Stomach smooth muscle (tissue), 2 donors: Measurements from ENCODE around the gene PLAAT4.
"Not testable (repeated sequence)": the region's sequence is repeated elsewhere in the genome, so short reads cannot be mapped to it uniquely, and the experiment has no call there.

Experiments
- H3K27ac ChIP-seq: one replicate; pipeline ENCODE4 v1.7.0; 2013; ENCODE audit warnings: mild to moderate bottlenecking, low read length, inconsistent platforms
- H3K27me3 ChIP-seq, 2 donors: one replicate each; pipeline ENCODE4 v1.7.0; 2013; ENCODE audit warnings: low read length in 2 of 2; ENCODE audit not compliant: insufficient read depth in 2 of 2, control insufficient read depth in 1 of 2
- H3K36me3 ChIP-seq, 2 donors: one replicate each; pipeline ENCODE4 v1.7.0; 2013; ENCODE audit warnings: low read length in 2 of 2; ENCODE audit not compliant: control insufficient read depth in 2 of 2, insufficient read depth in 2 of 2
- H3K4me1 ChIP-seq: one replicate; pipeline ENCODE4 v1.7.0; 2013; ENCODE audit warnings: low read length; ENCODE audit not compliant: control insufficient read depth, insufficient read depth
- H3K4me3 ChIP-seq, 2 donors: one replicate each; pipeline ENCODE4 v1.7.0; 2013; ENCODE audit warnings: low read length in 2 of 2
- H3K9ac ChIP-seq, 2 donors: one replicate each; pipeline ENCODE4 v1.7.0; 2013; ENCODE audit warnings: low read length in 2 of 2, mild to moderate bottlenecking in 1 of 2
- H3K9me3 ChIP-seq, 2 donors: one replicate each; pipeline ENCODE4 v1.7.0; 2013; ENCODE audit warnings: low read length in 2 of 2; ENCODE audit not compliant: control insufficient read depth in 2 of 2
- donor health status: healthy.
- donor health status: Pancreatic carcinoma.

The PLAAT4 gene

GRCh38 chr11:63572026-63572688 lies 35.5 kb downstream of the PLAAT4 start:
- Histone ChIP-seq H3K9me3 (no peaks in the 10 kb centered on the region), H3K36me3 (no peaks in the 10 kb centered on the region), H3K9ac (no peak overlapping the region), H3K27ac (no peak overlapping the region), H3K4me3 (no peak overlapping the region), H3K27me3 (no peaks in the 10 kb centered on the region), H3K4me1 (peaks cover 20% of the 10 kb centered on the region)

- H3K27ac ChIP-seq: peak overlapping the region; percentile 74
- H3K36me3 ChIP-seq: no peaks in the 10 kb centered on the region
- H3K4me1 ChIP-seq: peaks cover 20% of the 10 kb centered on the region
- H3K4me3 ChIP-seq: peak overlapping the region; percentile 64 to 68
- H3K9me3 ChIP-seq: no peaks in the 10 kb centered on the region
- H3K9ac ChIP-seq: peak overlapping the region; percentile 36 to 47
- H3K27me3 ChIP-seq: no peaks in the 10 kb centered on the region
Observed at GRCh38 chr11:63573881-63574855, 37.6 kb downstream of the PLAAT4 start.

GRCh38 chr11:63574856-63575602 lies 38.4 kb downstream of the PLAAT4 start:
- peak overlapping the region; percentile 36 to 47 for H3K9ac ChIP-seq
- peak overlapping the region; percentile 74 for H3K27ac ChIP-seq
- peak overlapping the region; percentile 64 to 68 for H3K4me3 ChIP-seq
- no peaks in the 10 kb centered on the region for H3K27me3 ChIP-seq
- peaks cover 0 to 2% of the 10 kb centered on the region in 2 donors for H3K36me3 ChIP-seq
- no peaks in the 10 kb centered on the region for H3K9me3 ChIP-seq
- peaks cover 20% of the 10 kb centered on the region for H3K4me1 ChIP-seq

GRCh38 chr11:63578882-63579281 lies 42.3 kb downstream of the PLAAT4 start:
- H3K27ac ChIP-seq: not testable (repeated sequence)
- peaks cover 17% of the 10 kb centered on the region for H3K4me1 ChIP-seq

GRCh38 chr11:63581224-63581623 lies 44.6 kb downstream of the PLAAT4 start:
- peaks cover 0 to 13% of the 10 kb centered on the region in 2 donors for H3K36me3 ChIP-seq
- not testable (repeated sequence) for H3K4me1 ChIP-seq

More at GRCh38 chr11:63578882-63579281, 42.3 kb downstream of the PLAAT4 start:
- H3K4me3 ChIP-seq, H3K27me3 ChIP-seq, H3K9ac ChIP-seq, H3K36me3 ChIP-seq, H3K9me3 ChIP-seq: not testable (repeated sequence)

GRCh38 chr11:63583357-63583677 lies 46.7 kb downstream of the PLAAT4 start:
- H3K9me3 ChIP-seq: peaks cover 0 to 4% of the 10 kb centered on the region in 2 donors
- H3K4me1 ChIP-seq: no peaks in the 10 kb centered on the region
- no peak overlapping the region for H3K27ac ChIP-seq
- H3K4me3 ChIP-seq: no peak overlapping the region
- H3K27me3 ChIP-seq: no peaks in the 10 kb centered on the region
- H3K36me3 ChIP-seq: peaks cover 0 to 16% of the 10 kb centered on the region in 2 donors
- no peak overlapping the region for H3K9ac ChIP-seq

More at GRCh38 chr11:63581224-63581623, 44.6 kb downstream of the PLAAT4 start:
- not testable (repeated sequence) for H3K9me3 ChIP-seq, H3K27me3 ChIP-seq, H3K9ac ChIP-seq, H3K27ac ChIP-seq, H3K4me3 ChIP-seq

- no peaks in the 10 kb centered on the region for H3K4me1 ChIP-seq
- H3K9ac ChIP-seq: no peak overlapping the region
- no peak overlapping the region for H3K4me3 ChIP-seq
- peaks cover 0 to 30% of the 10 kb centered on the region in 2 donors for H3K36me3 ChIP-seq
- H3K27me3 ChIP-seq: no peaks in the 10 kb centered on the region
- H3K9me3 ChIP-seq: peaks cover 0 to 4% of the 10 kb centered on the region in 2 donors
- no peak overlapping the region for H3K27ac ChIP-seq
Observed at GRCh38 chr11:63586451-63587166, 50.0 kb downstream of the PLAAT4 start.

GRCh38 chr11:63589000-63589399 lies 52.4 kb downstream of the PLAAT4 start:
- Histone ChIP-seq H3K4me3 (no peak overlapping the region), H3K9me3 (no peaks in the 10 kb centered on the region), H3K36me3 (peaks cover 0 to 31% of the 10 kb centered on the region in 2 donors), H3K27me3 (no peaks in the 10 kb centered on the region), H3K4me1 (no peaks in the 10 kb centered on the region), H3K9ac (no peak overlapping the region), H3K27ac (no peak overlapping the region)

GRCh38 chr11:63590024-63590788 lies 53.6 kb downstream of the PLAAT4 start:
- Histone ChIP-seq H3K4me3 (no peak overlapping the region), H3K4me1 (no peaks in the 10 kb centered on the region), H3K9me3 (no peaks in the 10 kb centered on the region), H3K9ac (no peak overlapping the region), H3K27ac (no peak overlapping the region), H3K36me3 (peaks cover 0 to 31% of the 10 kb centered on the region in 2 donors), H3K27me3 (no peaks in the 10 kb centered on the region)
